ENCODE results near the gene FPGS. TPM values are rescaled to one million over a fixed set of nuclear protein-coding genes. Genes with fewer than 3 reads are reported as not detected.

The FPGS gene
- total RNA-seq, 1 donor from 2014 or later: 132 TPM

DNA sequence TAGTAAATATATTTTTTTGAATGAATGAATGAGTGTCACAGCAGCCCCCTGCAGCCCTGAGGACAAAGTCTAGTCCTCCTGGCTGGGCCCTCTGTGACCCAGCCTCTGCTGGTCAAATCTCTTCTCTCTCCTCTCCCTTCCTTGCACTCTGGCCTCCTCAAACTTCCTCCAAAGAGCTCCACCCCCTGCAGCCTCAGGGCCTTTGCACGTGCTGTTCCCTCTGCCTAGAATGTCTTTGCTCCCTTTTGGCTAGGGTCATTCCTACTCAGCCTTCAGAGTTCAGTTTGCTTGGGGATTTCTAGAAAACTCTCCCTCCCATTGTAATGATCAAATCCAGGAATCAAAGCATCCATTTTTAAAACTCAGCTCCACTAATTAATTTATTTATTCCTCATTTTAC lies 37.3 kb upstream of the FPGS start:
- TF ChIP-seq, protein P1, sequence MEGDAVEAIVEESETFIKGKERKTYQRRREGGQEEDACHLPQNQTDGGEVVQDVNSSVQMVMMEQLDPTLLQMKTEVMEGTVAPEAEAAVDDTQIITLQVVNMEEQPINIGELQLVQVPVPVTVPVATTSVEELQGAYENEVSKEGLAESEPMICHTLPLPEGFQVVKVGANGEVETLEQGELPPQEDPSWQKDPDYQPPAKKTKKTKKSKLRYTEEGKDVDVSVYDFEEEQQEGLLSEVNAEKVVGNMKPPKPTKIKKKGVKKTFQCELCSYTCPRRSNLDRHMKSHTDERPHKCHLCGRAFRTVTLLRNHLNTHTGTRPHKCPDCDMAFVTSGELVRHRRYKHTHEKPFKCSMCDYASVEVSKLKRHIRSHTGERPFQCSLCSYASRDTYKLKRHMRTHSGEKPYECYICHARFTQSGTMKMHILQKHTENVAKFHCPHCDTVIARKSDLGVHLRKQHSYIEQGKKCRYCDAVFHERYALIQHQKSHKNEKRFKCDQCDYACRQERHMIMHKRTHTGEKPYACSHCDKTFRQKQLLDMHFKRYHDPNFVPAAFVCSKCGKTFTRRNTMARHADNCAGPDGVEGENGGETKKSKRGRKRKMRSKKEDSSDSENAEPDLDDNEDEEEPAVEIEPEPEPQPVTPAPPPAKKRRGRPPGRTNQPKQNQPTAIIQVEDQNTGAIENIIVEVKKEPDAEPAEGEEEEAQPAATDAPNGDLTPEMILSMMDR (conservative IDR thresholded peaks at IDR 0.05; ENCODE audit: low read depth, low read length): no peak
- H3K4me3 ChIP-seq (ENCODE audit: low read depth, low read length): no peak overlapping the region
- DNase-seq (ENCODE audit: low read depth): no peak

GRCh38 chr9:127767410-127767809 lies 35.3 kb upstream of the FPGS start:
- no peak for DNase-seq (ENCODE audit: low read depth)
- TF ChIP-seq, protein P1 (conservative IDR thresholded peaks at IDR 0.05; ENCODE audit: low read depth, low read length): no peak
- no peak overlapping the region for H3K4me3 ChIP-seq (ENCODE audit: low read depth, low read length)

GRCh38 chr9:127767909-127768331 lies 34.8 kb upstream of the FPGS start:
- TF ChIP-seq, protein P1 (conservative IDR thresholded peaks at IDR 0.05; ENCODE audit: low read depth, low read length): no peak
- no peak overlapping the region for H3K4me3 ChIP-seq (ENCODE audit: low read depth, low read length)
- DNase-seq (ENCODE audit: low read depth): no peak

- no peak for DNase-seq (ENCODE audit: low read depth)
- H3K4me3 ChIP-seq (ENCODE audit: low read depth, low read length): no peak overlapping the region
- TF ChIP-seq, protein P1 (conservative IDR thresholded peaks at IDR 0.05; ENCODE audit: low read depth, low read length): no peak
These were observed 34.0 kb upstream of the FPGS start for GRCh38 chr9:127768698-127769097.

GRCh38 chr9:127769101-127769500 lies 33.6 kb upstream of the FPGS start:
- no peak for DNase-seq (ENCODE audit: low read depth)
- TF ChIP-seq, protein P1 (conservative IDR thresholded peaks at IDR 0.05; ENCODE audit: low read depth, low read length): no peak
- no peak overlapping the region for H3K4me3 ChIP-seq (ENCODE audit: low read depth, low read length)

DNA sequence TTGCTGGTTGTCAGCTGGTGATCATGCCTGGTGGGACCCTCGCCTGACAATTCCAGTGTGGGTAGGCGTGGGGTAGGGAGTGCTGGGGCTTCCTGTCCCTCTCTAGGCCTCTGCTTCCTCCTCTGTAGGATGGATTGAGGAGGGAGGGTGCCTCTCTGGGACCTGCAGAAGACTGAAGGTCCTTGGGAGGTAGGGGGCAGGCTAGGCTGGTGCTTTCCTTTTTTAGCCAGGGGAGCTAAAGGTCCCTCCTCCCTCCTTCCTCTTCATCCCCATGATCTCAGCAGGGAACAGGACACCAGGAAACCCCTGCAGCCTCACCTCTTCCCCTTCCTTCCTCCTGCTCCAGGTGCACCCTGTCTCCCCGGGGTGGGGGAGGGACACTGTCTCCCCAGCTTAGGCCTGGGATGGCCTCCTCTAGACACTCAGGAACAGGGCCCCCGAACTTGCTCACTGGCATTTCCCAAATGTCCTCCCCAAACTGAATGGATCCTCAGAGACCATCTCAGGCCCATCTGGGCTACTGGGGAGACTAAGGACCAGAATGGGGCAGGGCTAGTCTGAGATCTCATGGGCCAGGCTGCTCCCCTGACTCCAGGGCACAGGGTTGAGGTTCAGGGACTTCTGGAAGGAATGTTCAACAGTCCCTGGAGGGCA lies 32.6 kb upstream of the FPGS start:
- DNase-seq (ENCODE audit: low read depth): no peak
- TF ChIP-seq, protein P1 (conservative IDR thresholded peaks at IDR 0.05; ENCODE audit: low read depth, low read length): no peak
- H3K4me3 ChIP-seq (ENCODE audit: low read depth, low read length): no peak overlapping the region

DNA sequence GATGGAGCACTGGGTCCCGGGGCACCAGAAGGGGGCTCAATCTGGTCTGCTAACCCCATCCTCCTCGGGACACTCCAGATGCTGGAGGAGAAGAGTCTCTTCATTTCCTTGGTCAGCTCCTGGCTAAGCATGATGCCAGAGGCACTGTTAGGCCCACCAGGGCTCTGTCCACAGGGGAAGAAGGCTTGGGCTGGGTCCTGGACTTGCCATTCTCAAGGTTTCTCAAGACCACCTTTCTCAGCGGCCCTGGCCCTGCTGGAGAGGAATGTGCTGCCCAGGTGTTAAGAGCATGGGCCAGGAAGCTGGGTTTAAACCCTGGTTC lies 32.1 kb upstream of the FPGS start:
- TF ChIP-seq, protein P1 (conservative IDR thresholded peaks at IDR 0.05; ENCODE audit: low read depth, low read length): no peak
- DNase-seq (ENCODE audit: low read depth): no peak
- H3K4me3 ChIP-seq (ENCODE audit: low read depth, low read length): no peak overlapping the region
